HEK293 (cell line): Measurements from ENCODE around the gene PRX.

Experiments
- CTCF ChIA-PET: fragments of 350-600 bp; formaldehyde crosslinking; extraction: SDS; loops from one replicate; lab custom pipeline; 2021; ENCODE audit warnings: antibody characterized with exemption; lab: Yijun Ruan, JAX
- POLR2A ChIA-PET: fragments of 300-600 bp; formaldehyde crosslinking; extraction: SDS; loops from one replicate; lab custom pipeline; 2020; ENCODE audit warnings: antibody characterized with exemption, inconsistent platforms; lab: Yijun Ruan, JAX
- H3K27ac ChIP-seq: fragments of 200-500 bp; sonication (Bioruptor generic); 2 replicates; pipeline ENCODE4 v1.5.1; 2014; ENCODE audit warnings: low read depth, low read length, control low read depth, inconsistent platforms; ENCODE audit errors: extremely low read depth
- H3K36me3 ChIP-seq, 2 experiments: fragments of 200-500 bp in 1 of 2; sonication (Bioruptor generic) in 1 of 2; 1 replicate in 1 of 2; 2 replicates in 1 of 2; pipeline ENCODE4 v1.5.1; 2014 to 2017; ENCODE audit warnings: inconsistent platforms in 2 of 2, low read length in 2 of 2; ENCODE audit not compliant: control insufficient read depth in 2 of 2, insufficient read depth in 1 of 2
- H3K4me1 ChIP-seq: fragments of 200-500 bp; sonication (Bioruptor generic); 2 replicates; pipeline ENCODE4 v1.5.1; 2014; ENCODE audit warnings: mild to moderate bottlenecking, low read length, inconsistent platforms; ENCODE audit not compliant: control insufficient read depth, insufficient read depth
- H3K4me3 ChIP-seq: 2 replicates; pipeline ENCODE4 v1.5.1; 2011; ENCODE audit warnings: low read depth, mild to moderate bottlenecking, control low read depth, low read length, moderate library complexity
- H3K9me3 ChIP-seq: fragments of 200-500 bp; sonication (Bioruptor generic); 2 replicates; pipeline ENCODE4 v1.5.1; 2014; ENCODE audit warnings: low read depth, low read length, inconsistent platforms; ENCODE audit not compliant: control insufficient read depth, insufficient read depth
- BCL11A ChIP-seq: fragments of 450-650 bp; formaldehyde crosslinking; IDR thresholded peaks from 2 replicates; pipeline ENCODE4 v1.5.1; 2016; ENCODE audit warnings: low read depth, missing biosample characterization, missing genetic modification characterization
- CTCF ChIP-seq: fragments of 450-650 bp; formaldehyde crosslinking; IDR thresholded peaks from 2 replicates; pipeline ENCODE4 v1.5.1; 2016; ENCODE audit warnings: missing biosample characterization, missing genetic modification characterization
- HIC1 ChIP-seq: fragments of 450-650 bp; formaldehyde crosslinking; IDR thresholded peaks from 2 replicates; pipeline ENCODE4 v1.5.1; 2016; ENCODE audit warnings: missing biosample characterization, missing genetic modification characterization
- RBAK ChIP-seq: fragments of 450-650 bp; formaldehyde crosslinking; IDR thresholded peaks from 2 replicates; pipeline ENCODE4 v1.5.1; 2016; ENCODE audit warnings: missing biosample characterization, missing genetic modification characterization
- ZNF114 ChIP-seq: fragments of 450-650 bp; formaldehyde crosslinking; IDR thresholded peaks from 2 replicates; pipeline ENCODE4 v1.5.0; 2017; ENCODE audit warnings: missing biosample characterization, missing genetic modification characterization
- ZNF121 ChIP-seq: fragments of 450-650 bp; formaldehyde crosslinking; IDR thresholded peaks from 2 replicates; pipeline ENCODE4 v1.5.1; 2016; ENCODE audit warnings: missing biosample characterization, missing genetic modification characterization
- ZNF221 ChIP-seq: fragments of 450-650 bp; formaldehyde crosslinking; IDR thresholded peaks from 2 replicates; pipeline ENCODE4 v1.5.1; 2017; ENCODE audit warnings: missing biosample characterization, missing genetic modification characterization, borderline replicate concordance
- ZNF24 ChIP-seq: fragments of 450-650 bp; formaldehyde crosslinking; IDR thresholded peaks from 2 replicates; pipeline ENCODE4 v1.5.1; 2016; ENCODE audit warnings: missing biosample characterization, missing genetic modification characterization
- ZNF280C ChIP-seq: fragments of 450-650 bp; formaldehyde crosslinking; IDR thresholded peaks from 2 replicates; pipeline ENCODE4 v1.5.1; 2016; ENCODE audit warnings: missing biosample characterization, missing genetic modification characterization
- ZNF391 ChIP-seq: fragments of 450-650 bp; formaldehyde crosslinking; IDR thresholded peaks from 2 replicates; pipeline ENCODE4 v1.5.1; 2016; ENCODE audit warnings: low read depth, missing biosample characterization, missing genetic modification characterization, borderline replicate concordance
- ZNF488 ChIP-seq: fragments of 450-650 bp; formaldehyde crosslinking; IDR thresholded peaks from 2 replicates; pipeline ENCODE4 v1.5.1; 2016; ENCODE audit warnings: missing biosample characterization, missing genetic modification characterization
- ZNF514 ChIP-seq: fragments of 450-650 bp; formaldehyde crosslinking; IDR thresholded peaks from 2 replicates; pipeline ENCODE4 v1.5.1; 2016; ENCODE audit warnings: missing biosample characterization, missing genetic modification characterization
- ZNF558 ChIP-seq: fragments of 450-650 bp; formaldehyde crosslinking; IDR thresholded peaks from 2 replicates; pipeline ENCODE4 v1.5.1; 2016; ENCODE audit warnings: missing biosample characterization, missing genetic modification characterization
- ZNF561 ChIP-seq: fragments of 450-650 bp; IDR thresholded peaks from 2 replicates; pipeline ENCODE4 v1.5.1; 2018; ENCODE audit warnings: missing biosample characterization, missing genetic modification characterization, borderline replicate concordance
- ZNF580 ChIP-seq: fragments of 450-650 bp; formaldehyde crosslinking; IDR thresholded peaks from 2 replicates; pipeline ENCODE4 v1.5.1; 2016; ENCODE audit warnings: missing biosample characterization, missing genetic modification characterization
- ZNF585B ChIP-seq: fragments of 450-650 bp; formaldehyde crosslinking; IDR thresholded peaks from 2 replicates; pipeline ENCODE4 v1.5.1; 2016; ENCODE audit warnings: missing biosample characterization, missing genetic modification characterization
- ZNF600 ChIP-seq: fragments of 450-650 bp; formaldehyde crosslinking; IDR thresholded peaks from 2 replicates; pipeline ENCODE4 v1.5.1; 2016; ENCODE audit warnings: missing biosample characterization, missing genetic modification characterization
- ZNF624 ChIP-seq: fragments of 450-650 bp; formaldehyde crosslinking; IDR thresholded peaks from 2 replicates; pipeline ENCODE4 v1.5.1; 2017; ENCODE audit warnings: missing biosample characterization, missing genetic modification characterization
- ZNF664 ChIP-seq: fragments of 450-650 bp; formaldehyde crosslinking; IDR thresholded peaks from 2 replicates; pipeline ENCODE4 v1.5.1; 2016; ENCODE audit warnings: missing biosample characterization, missing genetic modification characterization

Gene PRX

GRCh38 chr19:40424637-40425449 lies 11.7 kb upstream of the PRX start (continued):
- TF ChIP-seq ZNF561 (tag by site-specific recombination) (no peak), ZNF664 (tag by site-specific recombination) (no peak), BCL11A (tag by site-specific recombination) (peak; percentile 20; the same call in 1 of the 2 replicates)

- peaks cover 16% of the 10 kb centered on the region for H3K4me1 ChIP-seq
- H3K27ac ChIP-seq = no peak overlapping the region
- no peak for TF ChIP-seq ZNF558 (tag by site-specific recombination)
- peak; percentile 99 for TF ChIP-seq ZNF121 (tag by site-specific recombination)
- no peak overlapping the region for H3K4me3 ChIP-seq
- ChIA-PET CTCF (interaction anchor here (0.7 to 3.2 kb wide), 14 partner anchors 10 to 211 kb away, joined by 3 to 18 read pairs (median 6); partner anchors contain the start of genes BLVRB and SPTBN4), POLR2A (interaction anchor here (1.1 to 9.2 kb wide), 2 partner anchors 15 to 76 kb away, joined by 5 to 428 read pairs; partner anchors contain the start of genes C19orf47, PLD3 and SERTAD3)
- peaks cover 13 to 15% of the 10 kb centered on the region in 2 experiments for H3K36me3 ChIP-seq
- H3K9me3 ChIP-seq = no peaks in the 10 kb centered on the region
Measured at GRCh38 chr19:40423938-40424337, 10.8 kb upstream of the PRX start.

GRCh38 chr19:40422748-40423566 lies 9.8 kb upstream of the PRX start:
- H3K4me3 ChIP-seq = no peak overlapping the region
- peak overlapping the region; percentile 48; the same call in 1 of the 2 replicates for H3K27ac ChIP-seq
- H3K9me3 ChIP-seq = no peaks in the 10 kb centered on the region
- POLR2A ChIA-PET = interaction anchor here (0.6 to 9.2 kb wide), 3 partner anchors 16 to 75 kb away, joined by 3 to 428 read pairs (median 5); partner anchors contain the start of genes C19orf47, PLD3 and SERTAD3
- peaks cover 16% of the 10 kb centered on the region for H3K4me1 ChIP-seq
- TF ChIP-seq ZNF514 (tag by site-specific recombination) (no peak), ZNF600 (no peak), ZNF391 (tag by site-specific recombination) (no peak), ZNF280C (no peak), ZNF488 (tag by site-specific recombination) (no peak), ZNF624 (tag by site-specific recombination) (no peak), ZNF558 (tag by site-specific recombination) (no peak), ZNF24 (tag by site-specific recombination) (no peak), ZNF114 (tag by site-specific recombination) (no peak), RBAK (tag by site-specific recombination) (no peak), ZNF221 (no peak), ZNF121 (tag by site-specific recombination) (no peak), ZNF585B (tag by site-specific recombination) (no peak), CTCF (tag by site-specific recombination) (peak; percentile 38; the same call in 1 of the 2 replicates), ZNF580 (tag by site-specific recombination) (no peak), HIC1 (tag by site-specific recombination) (peak; percentile 38; the same call in 1 of the 2 replicates)
- TF ChIP-seq, all 188 proteins: peak for 2
- CTCF ChIA-PET = interaction anchor here (0.6 to 3.2 kb wide), 9 partner anchors 9 to 212 kb away, joined by 3 to 18 read pairs (median 9); partner anchors contain the start of gene BLVRB
- H3K36me3 ChIP-seq = peaks cover 13 to 15% of the 10 kb centered on the region in 2 experiments
